Esophagus squamous epithelium (tissue), 4 donors: ENCODE measurements around the gene AXIN1.

Source experiments
- POLR2A ChIP-seq, 4 donors: fragments of 450-650 bp; IDR thresholded peaks; one replicate each; pipeline ENCODE4 v1.6.1; 2017; ENCODE audit warnings: antibody characterized with exemption in 4 of 4, mild to moderate bottlenecking in 4 of 4, moderate library complexity in 3 of 4
- TF ChIP-seq, protein P1 (sequence below), 6 experiments: fragments of 450-650 bp in 4 of 6; fragments of 200-600 bp in 2 of 6; sonication (generic) in 2 of 6; IDR thresholded peaks; one replicate each; pipeline ENCODE4 v1.5.1; 2016 to 2019; ENCODE audit warnings: antibody characterized with exemption in 6 of 6, mild to moderate bottlenecking in 4 of 6, moderate library complexity in 4 of 6

DNA sequence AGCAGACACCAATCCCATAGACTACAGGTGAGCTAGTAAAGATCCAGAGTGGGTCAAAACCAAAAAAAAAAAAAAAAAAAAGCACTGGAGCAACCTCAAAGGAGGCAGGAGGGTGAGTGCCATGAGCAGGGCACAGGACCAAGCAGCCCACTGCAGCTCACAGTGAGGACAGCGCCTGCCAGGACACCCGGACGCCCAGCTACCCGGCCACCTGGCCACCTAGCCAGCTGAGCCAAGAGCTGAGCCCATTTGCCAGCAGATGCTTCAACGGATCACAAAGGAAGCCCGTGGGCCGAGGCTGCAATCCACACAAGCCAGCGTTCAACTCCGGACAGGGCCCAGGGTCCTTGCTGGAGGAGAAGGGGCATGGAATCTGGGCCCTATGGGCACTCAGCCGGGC, 15.1 kb downstream of the AXIN1 start:
- TF ChIP-seq POLR2A (IDR thresholded peaks at IDR 0.05): no peak
- TF ChIP-seq, protein P1, sequence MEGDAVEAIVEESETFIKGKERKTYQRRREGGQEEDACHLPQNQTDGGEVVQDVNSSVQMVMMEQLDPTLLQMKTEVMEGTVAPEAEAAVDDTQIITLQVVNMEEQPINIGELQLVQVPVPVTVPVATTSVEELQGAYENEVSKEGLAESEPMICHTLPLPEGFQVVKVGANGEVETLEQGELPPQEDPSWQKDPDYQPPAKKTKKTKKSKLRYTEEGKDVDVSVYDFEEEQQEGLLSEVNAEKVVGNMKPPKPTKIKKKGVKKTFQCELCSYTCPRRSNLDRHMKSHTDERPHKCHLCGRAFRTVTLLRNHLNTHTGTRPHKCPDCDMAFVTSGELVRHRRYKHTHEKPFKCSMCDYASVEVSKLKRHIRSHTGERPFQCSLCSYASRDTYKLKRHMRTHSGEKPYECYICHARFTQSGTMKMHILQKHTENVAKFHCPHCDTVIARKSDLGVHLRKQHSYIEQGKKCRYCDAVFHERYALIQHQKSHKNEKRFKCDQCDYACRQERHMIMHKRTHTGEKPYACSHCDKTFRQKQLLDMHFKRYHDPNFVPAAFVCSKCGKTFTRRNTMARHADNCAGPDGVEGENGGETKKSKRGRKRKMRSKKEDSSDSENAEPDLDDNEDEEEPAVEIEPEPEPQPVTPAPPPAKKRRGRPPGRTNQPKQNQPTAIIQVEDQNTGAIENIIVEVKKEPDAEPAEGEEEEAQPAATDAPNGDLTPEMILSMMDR (IDR thresholded peaks at IDR 0.05): no peak
